Spleen (tissue), 7 donors: ENCODE results near the gene TSC22D3.

Source experiments
- CTCF ChIP-seq, 11 experiments: fragments of 200-600 bp in 7 of 11; fragments of 450-650 bp in 4 of 11; sonication (generic) in 4 of 11; IDR thresholded peaks in 8 of 11; conservative IDR thresholded peaks in 3 of 11; 1 replicate in 7 of 11; 2 replicates in 4 of 11; pipeline versions ENCODE4 v1.4.0 to v1.8.0; 2016 to 2021; ENCODE audit warnings: antibody characterized with exemption in 11 of 11, inconsistent platforms in 4 of 11, mild to moderate bottlenecking in 1 of 11
- POLR2A ChIP-seq, 3 donors: fragments of 450-650 bp; IDR thresholded peaks; one replicate each; pipeline ENCODE4 v1.5.1; 2017; ENCODE audit warnings: antibody characterized with exemption in 3 of 3, mild to moderate bottlenecking in 1 of 3
- POLR2AphosphoS5 ChIP-seq, 3 donors: sonication (generic); formaldehyde crosslinking; IDR thresholded peaks; one replicate each; pipeline ENCODE4 v1.5.1; 2017; ENCODE audit warnings: antibody characterized with exemption in 3 of 3
- donor health status: DM: no; HTN: no; CAD: no; lungs with moderate emphysema.
- donor health status: DM: no; HTN: no; CAD: no.
- donor health status: DM: no; HTN: no; CAD: no.

GRCh38 chrX:107773206-107773605 lies 2.4 kb downstream of the TSC22D3 start:
- TF ChIP-seq CTCF (IDR thresholded peaks at IDR 0.05 in 8 of 11, conservative IDR thresholded peaks at IDR 0.05 in 3 of 11) (no peak), POLR2A (IDR thresholded peaks at IDR 0.05) (no peak), POLR2AphosphoS5 (IDR thresholded peaks at IDR 0.05) (no peak)
